HFF-Myc (cell line): ENCODE data around the gene CNOT3.
"Not testable (repeated sequence)": the region's sequence is repeated elsewhere in the genome, so short reads cannot be mapped to it uniquely, and the experiment has no call there.

Source experiments
- DNase-seq: peaks from one replicate; pipeline ENCODE4 v3.0.0-alpha.2; 2011; ENCODE audit warnings: low read depth; ENCODE audit errors: extremely low read depth
- H3K4me3 ChIP-seq: replicated peaks from 2 replicates; pipeline ENCODE4 v1.5.1; 2011; ENCODE audit warnings: low read depth, mild to moderate bottlenecking, control low read depth, low read length
- CTCF ChIP-seq: IDR thresholded peaks from 2 replicates; pipeline ENCODE4 v1.5.1; 2012; ENCODE audit warnings: mild to moderate bottlenecking, low read depth, low read length, control low read depth; ENCODE audit errors: missing control alignments

CNOT3 gene

GRCh38 chr19:54137699-54138488 lies at the start of gene CNOT3:
CNOT3 (plus strand) TSS chr19:54137762; CDS start chr19:54142979, 5,217 bp downstream.
- peak within 1 kb of the TSS; percentile 77 for H3K4me3 ChIP-seq
- no peak for TF ChIP-seq CTCF
- no peak for DNase-seq

GRCh38 chr19:54094426-54095000 lies 43.0 kb upstream of the CNOT3 start:
- DNase-seq = no peak
- no peak for TF ChIP-seq CTCF
- H3K4me3 ChIP-seq = no peak overlapping the region

GRCh38 chr19:54095136-54095858 lies 42.3 kb upstream of the CNOT3 start:
- peak overlapping the region; percentile 26 for H3K4me3 ChIP-seq
- DNase-seq = no peak
- TF ChIP-seq CTCF = no peak

GRCh38 chr19:54095859-54096616 lies 41.5 kb upstream of the CNOT3 start:
- not testable (repeated sequence) for DNase-seq

GRCh38 chr19:54096617-54097106 lies 40.9 kb upstream of the CNOT3 start:
- peak overlapping the region; percentile 28 for H3K4me3 ChIP-seq
- DNase-seq = no peak
- peak; percentile 46 for TF ChIP-seq CTCF

More at GRCh38 chr19:54095859-54096616, 41.5 kb upstream of the CNOT3 start:
- peak overlapping the region; percentile 26 for H3K4me3 ChIP-seq

GRCh38 chr19:54099190-54099902 lies 38.2 kb upstream of the CNOT3 start:
- DNase-seq = no peak
- no peak overlapping the region for H3K4me3 ChIP-seq
- no peak for TF ChIP-seq CTCF

- DNase-seq, H3K4me3 ChIP-seq: not testable (repeated sequence)
Observed at GRCh38 chr19:54099903-54100255, 37.7 kb upstream of the CNOT3 start.
